Ishikawa (cell line): ENCODE data around the gene LTA4H.

Experiments
- CEBPB ChIP-seq: IDR thresholded peaks from 2 replicates; pipeline ENCODE4 v1.6.1; 2012
- EP300 ChIP-seq: IDR thresholded peaks from 2 replicates; pipeline ENCODE4 v1.6.1; 2012; ENCODE audit warnings: borderline replicate concordance
- NFIC ChIP-seq: IDR thresholded peaks from 2 replicates; pipeline ENCODE4 v1.6.1; 2012
- YY1 ChIP-seq: IDR thresholded peaks from 2 replicates; pipeline ENCODE4 v1.6.1; 2012; ENCODE audit warnings: low read depth
- TF ChIP-seq, protein P1 (sequence below): IDR thresholded peaks from 2 replicates; pipeline ENCODE4 v1.6.1; 2012
- TF ChIP-seq, protein P2 (sequence below): IDR thresholded peaks from 2 replicates; pipeline ENCODE4 v1.6.1; 2012; ENCODE audit warnings: low read depth, mild to moderate bottlenecking
- TF ChIP-seq, protein P3 (sequence below): IDR thresholded peaks from 2 replicates; pipeline ENCODE4 v1.6.1; 2012

- TF ChIP-seq EP300, result no peak
- TF ChIP-seq NFIC, result no peak
- TF ChIP-seq, protein P1, sequence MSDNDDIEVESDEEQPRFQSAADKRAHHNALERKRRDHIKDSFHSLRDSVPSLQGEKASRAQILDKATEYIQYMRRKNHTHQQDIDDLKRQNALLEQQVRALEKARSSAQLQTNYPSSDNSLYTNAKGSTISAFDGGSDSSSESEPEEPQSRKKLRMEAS, result no peak
- no peak for TF ChIP-seq YY1
- TF ChIP-seq, protein P2, sequence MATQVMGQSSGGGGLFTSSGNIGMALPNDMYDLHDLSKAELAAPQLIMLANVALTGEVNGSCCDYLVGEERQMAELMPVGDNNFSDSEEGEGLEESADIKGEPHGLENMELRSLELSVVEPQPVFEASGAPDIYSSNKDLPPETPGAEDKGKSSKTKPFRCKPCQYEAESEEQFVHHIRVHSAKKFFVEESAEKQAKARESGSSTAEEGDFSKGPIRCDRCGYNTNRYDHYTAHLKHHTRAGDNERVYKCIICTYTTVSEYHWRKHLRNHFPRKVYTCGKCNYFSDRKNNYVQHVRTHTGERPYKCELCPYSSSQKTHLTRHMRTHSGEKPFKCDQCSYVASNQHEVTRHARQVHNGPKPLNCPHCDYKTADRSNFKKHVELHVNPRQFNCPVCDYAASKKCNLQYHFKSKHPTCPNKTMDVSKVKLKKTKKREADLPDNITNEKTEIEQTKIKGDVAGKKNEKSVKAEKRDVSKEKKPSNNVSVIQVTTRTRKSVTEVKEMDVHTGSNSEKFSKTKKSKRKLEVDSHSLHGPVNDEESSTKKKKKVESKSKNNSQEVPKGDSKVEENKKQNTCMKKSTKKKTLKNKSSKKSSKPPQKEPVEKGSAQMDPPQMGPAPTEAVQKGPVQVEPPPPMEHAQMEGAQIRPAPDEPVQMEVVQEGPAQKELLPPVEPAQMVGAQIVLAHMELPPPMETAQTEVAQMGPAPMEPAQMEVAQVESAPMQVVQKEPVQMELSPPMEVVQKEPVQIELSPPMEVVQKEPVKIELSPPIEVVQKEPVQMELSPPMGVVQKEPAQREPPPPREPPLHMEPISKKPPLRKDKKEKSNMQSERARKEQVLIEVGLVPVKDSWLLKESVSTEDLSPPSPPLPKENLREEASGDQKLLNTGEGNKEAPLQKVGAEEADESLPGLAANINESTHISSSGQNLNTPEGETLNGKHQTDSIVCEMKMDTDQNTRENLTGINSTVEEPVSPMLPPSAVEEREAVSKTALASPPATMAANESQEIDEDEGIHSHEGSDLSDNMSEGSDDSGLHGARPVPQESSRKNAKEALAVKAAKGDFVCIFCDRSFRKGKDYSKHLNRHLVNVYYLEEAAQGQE, result no peak
- TF ChIP-seq CEBPB, result no peak
- TF ChIP-seq, protein P3, sequence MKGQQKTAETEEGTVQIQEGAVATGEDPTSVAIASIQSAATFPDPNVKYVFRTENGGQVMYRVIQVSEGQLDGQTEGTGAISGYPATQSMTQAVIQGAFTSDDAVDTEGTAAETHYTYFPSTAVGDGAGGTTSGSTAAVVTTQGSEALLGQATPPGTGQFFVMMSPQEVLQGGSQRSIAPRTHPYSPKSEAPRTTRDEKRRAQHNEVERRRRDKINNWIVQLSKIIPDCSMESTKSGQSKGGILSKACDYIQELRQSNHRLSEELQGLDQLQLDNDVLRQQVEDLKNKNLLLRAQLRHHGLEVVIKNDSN, result no peak
Measured at GRCh38 chr12:95967301-95967700, 68.1 kb downstream of the LTA4H start.
